Duodenal mucosa (tissue), 2 donors: ENCODE measurements around the gene PDE11A.

ENCODE experiments used
- H3K27ac ChIP-seq: one replicate; pipeline ENCODE4 v1.7.0; 2013; ENCODE audit warnings: low read depth, low read length
- H3K27me3 ChIP-seq, 2 donors: one replicate each; pipeline ENCODE4 v1.7.0; 2013; ENCODE audit warnings: low read length in 2 of 2, control low read depth in 1 of 2; ENCODE audit not compliant: insufficient read depth in 2 of 2, control insufficient read depth in 1 of 2
- H3K36me3 ChIP-seq, 2 donors: one replicate each; pipeline ENCODE4 v1.7.0; 2013; ENCODE audit warnings: low read length in 2 of 2, control low read depth in 1 of 2; ENCODE audit not compliant: insufficient read depth in 2 of 2, control insufficient read depth in 1 of 2
- H3K4me1 ChIP-seq, 2 donors: one replicate each; pipeline ENCODE4 v1.7.0; 2013; ENCODE audit warnings: low read length in 2 of 2, control low read depth in 1 of 2; ENCODE audit not compliant: insufficient read depth in 2 of 2, control insufficient read depth in 1 of 2
- H3K4me3 ChIP-seq, 2 donors: one replicate each; pipeline ENCODE4 v1.7.0; 2013; ENCODE audit warnings: low read length in 2 of 2, low read depth in 1 of 2
- H3K9ac ChIP-seq, 2 donors: one replicate each; pipeline ENCODE4 v1.7.0; 2013; ENCODE audit warnings: low read length in 2 of 2, low read depth in 1 of 2
- H3K9me3 ChIP-seq, 2 donors: one replicate each; pipeline ENCODE4 v1.7.0; 2013; ENCODE audit warnings: low read length in 2 of 2, control low read depth in 1 of 2; ENCODE audit not compliant: control insufficient read depth in 1 of 2

The PDE11A gene

GRCh38 chr2:177740700-177741099, 331.9 kb downstream of the PDE11A start:
- Histone ChIP-seq H3K4me1 (no peaks in the 10 kb centered on the region), H3K9ac (no peak overlapping the region), H3K27me3 (no peaks in the 10 kb centered on the region), H3K27ac (no peak overlapping the region), H3K36me3 (no peaks in the 10 kb centered on the region), H3K4me3 (no peak overlapping the region), H3K9me3 (no peaks in the 10 kb centered on the region)

- Histone ChIP-seq H3K27ac (no peak overlapping the region), H3K36me3 (no peaks in the 10 kb centered on the region), H3K27me3 (no peaks in the 10 kb centered on the region), H3K4me3 (no peak overlapping the region), H3K9me3 (no peaks in the 10 kb centered on the region), H3K9ac (no peak overlapping the region), H3K4me1 (no peaks in the 10 kb centered on the region)
Measured at GRCh38 chr2:177738461-177739235, 333.9 kb downstream of the PDE11A start.

GRCh38 chr2:177735318-177735803, 337.2 kb downstream of the PDE11A start:
- no peak overlapping the region for H3K9ac ChIP-seq
- H3K36me3 ChIP-seq = no peaks in the 10 kb centered on the region
- no peak overlapping the region for H3K27ac ChIP-seq
- no peaks in the 10 kb centered on the region for H3K4me1 ChIP-seq
- no peaks in the 10 kb centered on the region for H3K9me3 ChIP-seq
- no peaks in the 10 kb centered on the region for H3K27me3 ChIP-seq
- H3K4me3 ChIP-seq = no peak overlapping the region

- no peak overlapping the region for H3K27ac ChIP-seq
Measured at GRCh38 chr2:177733322-177733855, 339.2 kb downstream of the PDE11A start.

GRCh38 chr2:177731384-177731783, 341.2 kb downstream of the PDE11A start:
- H3K36me3 ChIP-seq = no peaks in the 10 kb centered on the region
- H3K4me3 ChIP-seq = no peak overlapping the region
- H3K9me3 ChIP-seq = no peaks in the 10 kb centered on the region
- no peaks in the 10 kb centered on the region for H3K4me1 ChIP-seq
- H3K27me3 ChIP-seq = no peaks in the 10 kb centered on the region
- no peak overlapping the region for H3K27ac ChIP-seq
- no peak overlapping the region for H3K9ac ChIP-seq

More at GRCh38 chr2:177733322-177733855, 339.2 kb downstream of the PDE11A start:
- no peak overlapping the region for H3K9ac ChIP-seq
- no peaks in the 10 kb centered on the region for H3K4me1 ChIP-seq
- no peak overlapping the region for H3K4me3 ChIP-seq
- no peaks in the 10 kb centered on the region for H3K36me3 ChIP-seq
- no peaks in the 10 kb centered on the region for H3K9me3 ChIP-seq
- no peaks in the 10 kb centered on the region for H3K27me3 ChIP-seq

GRCh38 chr2:177730792-177731191, 341.8 kb downstream of the PDE11A start:
- H3K9me3 ChIP-seq = no peaks in the 10 kb centered on the region
- H3K27ac ChIP-seq = no peak overlapping the region
- H3K4me1 ChIP-seq = no peaks in the 10 kb centered on the region

GRCh38 chr2:177730363-177730762, 342.2 kb downstream of the PDE11A start:
- Histone ChIP-seq H3K36me3 (no peaks in the 10 kb centered on the region), H3K4me3 (no peak overlapping the region), H3K27ac (no peak overlapping the region), H3K27me3 (no peaks in the 10 kb centered on the region), H3K9me3 (no peaks in the 10 kb centered on the region), H3K9ac (no peak overlapping the region), H3K4me1 (no peaks in the 10 kb centered on the region)

More at GRCh38 chr2:177730792-177731191, 341.8 kb downstream of the PDE11A start:
- Histone ChIP-seq H3K4me3 (no peak overlapping the region), H3K27me3 (no peaks in the 10 kb centered on the region), H3K36me3 (no peaks in the 10 kb centered on the region), H3K9ac (no peak overlapping the region)

- Histone ChIP-seq H3K4me3 (no peak overlapping the region), H3K4me1 (peaks cover 0 to 3% of the 10 kb centered on the region in 2 donors), H3K9ac (no peak overlapping the region), H3K27ac (no peak overlapping the region), H3K27me3 (no peaks in the 10 kb centered on the region), H3K9me3 (no peaks in the 10 kb centered on the region), H3K36me3 (no peaks in the 10 kb centered on the region)
Measured at GRCh38 chr2:177728920-177729319, 343.7 kb downstream of the PDE11A start.

- Histone ChIP-seq H3K27ac (no peak overlapping the region), H3K4me3 (no peak overlapping the region), H3K4me1 (peaks cover 0 to 3% of the 10 kb centered on the region in 2 donors), H3K9ac (no peak overlapping the region), H3K36me3 (no peaks in the 10 kb centered on the region), H3K9me3 (no peaks in the 10 kb centered on the region), H3K27me3 (no peaks in the 10 kb centered on the region)
Measured at GRCh38 chr2:177728399-177728765, 344.2 kb downstream of the PDE11A start.

GRCh38 chr2:177727577-177728398, 344.8 kb downstream of the PDE11A start:
- Histone ChIP-seq H3K4me1 (peaks cover 0 to 3% of the 10 kb centered on the region in 2 donors), H3K27me3 (no peaks in the 10 kb centered on the region), H3K9ac (no peak overlapping the region)

More at GRCh38 chr2:177727577-177728398, 344.8 kb downstream of the PDE11A start:
- Histone ChIP-seq H3K4me3 (no peak overlapping the region), H3K27ac (no peak overlapping the region), H3K36me3 (no peaks in the 10 kb centered on the region), H3K9me3 (no peaks in the 10 kb centered on the region)
